Fibroblast of skin of left quadriceps (primary cell): Measurements from ENCODE around the gene TBC1D23.
"Not testable (repeated sequence)": the region's sequence is repeated elsewhere in the genome, so short reads cannot be mapped to it uniquely, and the experiment has no call there.

Experiments
- DNase-seq, 2 experiments: peaks; one replicate each; pipeline ENCODE4 v3.0.0-alpha.2; 2013; ENCODE audit warnings: low read depth in 2 of 2

Gene TBC1D23

GRCh38 chr3:100256731-100257151, 4.1 kb upstream of the TBC1D23 start:
- DNase-seq, result peak; percentile 63 to 69

GRCh38 chr3:100257586-100257985, 3.2 kb upstream of the TBC1D23 start:
- DNase-seq, result peak; percentile 87 to 88

GRCh38 chr3:100260081-100260684, 609 bp upstream of the TBC1D23 start:
- no peak for DNase-seq

GRCh38 chr3:100261485-100261903, 702 bp downstream of the TBC1D23 start:
- DNase-seq, result no peak

GRCh38 chr3:100262925-100263324, 2.1 kb downstream of the TBC1D23 start:
- not testable (repeated sequence) for DNase-seq

GRCh38 chr3:100263583-100263982, 2.8 kb downstream of the TBC1D23 start:
- no peak for DNase-seq

GRCh38 chr3:100264242-100264641, 3.5 kb downstream of the TBC1D23 start:
- DNase-seq, result no peak

- no peak for DNase-seq
Observed at GRCh38 chr3:100265016-100265415, 4.2 kb downstream of the TBC1D23 start.

- DNase-seq, result no peak
Observed at GRCh38 chr3:100266531-100266930, 5.7 kb downstream of the TBC1D23 start.

- DNase-seq, result no peak
Observed at GRCh38 chr3:100268156-100268555, 7.4 kb downstream of the TBC1D23 start.

GRCh38 chr3:100269001-100269400, 8.2 kb downstream of the TBC1D23 start:
- DNase-seq, result no peak

GRCh38 chr3:100269410-100270214, 8.8 kb downstream of the TBC1D23 start:
- peak; percentile 89 to 90 for DNase-seq

- DNase-seq, result no peak
Observed at GRCh38 chr3:100270215-100270583, 9.4 kb downstream of the TBC1D23 start.

GRCh38 chr3:100271522-100271921, 10.7 kb downstream of the TBC1D23 start:
- DNase-seq, result no peak

- DNase-seq, result not testable (repeated sequence)
Observed at GRCh38 chr3:100272797-100273611, 12.2 kb downstream of the TBC1D23 start.

GRCh38 chr3:100274361-100274760, 13.6 kb downstream of the TBC1D23 start:
- DNase-seq, result no peak

GRCh38 chr3:100277255-100277800, 16.5 kb downstream of the TBC1D23 start:
- DNase-seq, result no peak

- no peak for DNase-seq
Observed at GRCh38 chr3:100278910-100279309, 18.1 kb downstream of the TBC1D23 start.

GRCh38 chr3:100288288-100288894, 27.6 kb downstream of the TBC1D23 start:
- no peak for DNase-seq

- DNase-seq, result no peak
Observed at GRCh38 chr3:100289339-100289738, 28.5 kb downstream of the TBC1D23 start.

GRCh38 chr3:100295089-100295488, 34.3 kb downstream of the TBC1D23 start:
- no peak for DNase-seq

- no peak for DNase-seq
Observed at GRCh38 chr3:100297784-100298183, 37.0 kb downstream of the TBC1D23 start.
